HG03521 (cell line): ENCODE data around the gene ECI1.
A peak's percentile ranks its signal among the peaks of the same experiment; 100 is the strongest.
"Not testable (repeated sequence)": the region's sequence is repeated elsewhere in the genome, so short reads cannot be mapped to it uniquely, and the experiment has no call there.

ENCODE experiments used
- ATAC-seq: cut with Tn5 transposase; IDR thresholded peaks from one replicate; pipeline ENCODE4 v1.9.1; 2021; ENCODE audit warnings: mild to moderate bottlenecking, moderate library complexity; ENCODE audit not compliant: unreplicated experiment

ECI1 gene

DNA sequence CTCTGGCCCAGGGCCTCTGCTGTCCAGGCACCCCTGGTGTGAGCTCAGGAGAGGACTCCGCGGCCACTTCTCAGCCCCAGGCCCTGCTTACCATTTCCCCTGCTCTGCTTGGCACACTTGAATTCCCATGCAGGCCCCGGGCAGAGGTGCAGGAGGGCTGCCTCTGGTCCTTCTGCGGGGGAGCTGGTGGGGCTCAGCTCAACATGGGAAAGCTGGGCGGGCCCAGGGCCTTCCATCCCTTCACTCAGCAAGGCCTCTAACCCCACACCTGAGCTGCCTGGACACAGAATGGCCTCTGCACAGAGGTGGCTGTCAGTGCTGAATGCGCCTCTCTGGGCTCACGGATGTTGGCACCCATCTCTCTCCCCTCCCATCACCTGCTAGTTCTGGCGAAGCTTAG, 29.1 kb upstream of the ECI1 start:
- ATAC-seq = no peak

DNA sequence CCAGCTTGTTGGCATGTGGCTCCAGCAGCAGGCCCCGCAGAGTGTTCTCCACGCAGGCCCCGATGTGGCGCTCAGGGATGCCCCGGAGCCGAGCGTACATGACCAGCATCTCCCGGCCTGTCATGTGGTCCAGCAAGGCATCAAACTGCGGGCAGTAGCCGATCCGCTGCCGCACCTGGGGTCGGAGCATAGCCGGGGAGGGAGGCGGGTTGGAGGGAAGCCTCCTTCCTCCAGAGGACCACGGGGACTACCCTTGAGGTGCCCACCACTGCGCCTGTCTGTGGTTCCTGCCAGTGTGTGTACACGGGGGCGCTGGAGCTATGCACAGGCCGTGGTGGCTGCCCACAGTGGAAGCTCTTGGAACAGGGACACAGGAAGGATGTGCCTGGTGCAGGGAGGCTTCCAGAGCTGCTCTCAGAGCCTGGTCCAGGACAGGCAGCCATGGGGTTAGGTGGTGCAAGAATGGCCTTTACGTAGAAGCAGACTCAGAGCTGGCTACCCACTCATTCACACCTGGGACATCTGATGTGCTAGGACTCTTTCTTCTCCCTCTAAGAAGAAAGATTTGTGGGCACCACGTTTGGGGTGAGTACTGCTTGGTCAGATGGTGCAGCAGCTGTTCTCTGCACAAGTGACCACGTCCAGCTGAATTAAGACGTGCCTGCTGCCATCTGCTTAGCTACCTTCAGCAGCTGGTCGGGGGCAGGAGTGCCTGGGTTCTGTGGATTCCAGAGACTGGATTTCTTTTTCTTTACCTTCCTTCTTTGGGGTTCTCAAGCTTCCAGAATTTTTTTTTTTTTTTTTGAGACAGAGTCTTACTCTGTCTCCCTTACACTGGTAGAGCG, 27.8 kb upstream of the ECI1 start:
- no peak for ATAC-seq

- ATAC-seq = no peak
Measured at GRCh38 chr16:2278272-2278608, 26.9 kb upstream of the ECI1 start.

GRCh38 chr16:2277466-2278271, 26.3 kb upstream of the ECI1 start:
- ATAC-seq = no peak

DNA sequence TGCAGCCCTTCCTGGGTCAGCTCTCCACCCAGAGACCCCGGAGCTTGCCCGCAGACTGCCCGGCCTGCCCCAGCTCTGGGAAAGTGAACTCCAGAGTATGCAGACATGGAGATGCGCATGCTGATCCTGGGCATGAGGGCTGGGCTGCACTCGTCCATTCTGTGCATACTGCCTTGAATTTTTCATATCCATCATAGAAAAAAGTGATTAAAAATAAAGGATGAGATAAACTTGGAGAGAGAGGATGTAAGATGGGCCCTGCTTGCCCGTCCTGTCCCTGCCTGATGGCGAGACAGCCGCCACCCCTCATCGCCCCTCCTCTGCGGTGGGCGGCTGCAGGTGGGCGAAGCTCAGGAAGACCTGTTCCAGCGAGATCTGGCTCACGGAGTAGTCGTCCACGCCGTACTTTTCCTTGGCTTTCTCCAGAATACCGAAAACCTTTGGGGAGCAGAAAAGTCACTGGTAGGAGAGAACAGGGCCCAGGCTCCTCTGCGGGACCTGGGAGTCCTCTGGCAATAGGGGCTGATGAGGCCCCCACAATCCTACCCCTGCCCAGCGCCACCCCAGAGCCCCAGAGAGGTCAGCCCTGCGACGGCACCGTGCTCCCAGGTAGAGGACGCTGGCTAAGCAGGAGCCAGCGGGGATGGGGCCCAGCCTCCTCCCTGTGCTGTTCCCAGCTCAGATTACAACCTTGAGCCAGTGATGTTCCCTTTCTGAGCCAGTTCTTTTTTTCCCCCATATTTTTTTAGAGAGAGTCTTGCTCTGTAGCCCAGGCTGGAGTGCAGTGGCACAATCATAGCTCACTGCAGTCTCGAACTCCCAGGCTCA, 25.2 kb upstream of the ECI1 start:
- no peak for ATAC-seq

- ATAC-seq = no peak
Measured at GRCh38 chr16:2275476-2276367, 24.3 kb upstream of the ECI1 start.

DNA sequence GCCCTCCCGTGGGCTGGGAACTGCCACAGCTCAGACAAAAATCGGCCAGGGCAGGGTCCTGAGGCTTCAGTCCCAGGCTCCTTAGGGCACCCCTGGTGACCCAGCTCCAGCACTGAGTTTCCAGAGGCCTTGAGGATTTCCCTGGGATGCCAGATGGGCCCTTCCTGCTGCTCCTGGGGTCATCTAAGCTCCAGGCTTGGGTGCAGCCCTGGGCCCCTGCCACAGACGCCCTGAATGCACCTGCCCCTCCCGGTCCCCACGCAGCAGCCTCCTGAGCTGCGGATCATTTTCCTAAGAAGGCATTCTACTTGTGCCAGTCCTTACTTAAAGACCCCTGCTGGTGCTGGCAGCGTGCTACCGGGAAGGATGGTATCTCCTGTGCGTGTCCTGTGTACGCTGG, 22.5 kb upstream of the ECI1 start:
- no peak for ATAC-seq

- no peak for ATAC-seq
Measured at GRCh38 chr16:2273484-2273883, 22.1 kb upstream of the ECI1 start.

- ATAC-seq = no peak
Measured at GRCh38 chr16:2271848-2272461, 20.6 kb upstream of the ECI1 start.

- ATAC-seq = no peak
Measured at GRCh38 chr16:2270588-2271470, 19.4 kb upstream of the ECI1 start.

GRCh38 chr16:2270070-2270462, 18.7 kb upstream of the ECI1 start:
- no peak for ATAC-seq

- peak; percentile 69 for ATAC-seq
Measured at GRCh38 chr16:2267913-2268666, 16.7 kb upstream of the ECI1 start, which contains the start of gene RNPS1. TSS of gene RNPS1 (minus strand) at chr16:2268126. CDS start at chr16:2264643, 3,483 bp downstream.

DNA sequence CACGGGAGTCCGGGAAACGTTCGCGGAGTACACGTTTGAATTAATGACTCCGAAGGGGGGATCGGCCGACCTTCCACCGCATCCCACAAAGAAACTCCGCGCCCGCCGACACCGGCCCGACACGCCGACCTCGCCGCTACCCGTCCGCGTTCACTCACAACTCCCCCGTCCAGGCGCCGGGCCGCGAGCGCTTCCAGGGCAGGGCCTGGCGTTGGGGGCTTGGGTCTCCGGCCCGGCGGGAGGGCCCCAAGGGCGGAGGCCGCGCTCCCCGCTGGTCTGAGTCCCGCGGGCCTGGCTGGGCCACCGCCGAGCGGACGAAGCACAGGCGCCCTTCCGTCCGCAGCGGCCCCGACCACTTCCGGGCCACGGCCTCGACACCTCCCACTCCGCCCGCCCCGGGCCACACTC, 16.1 kb upstream of the ECI1 start:
- peak; percentile 67 for ATAC-seq

- ATAC-seq = not testable (repeated sequence)
Measured at GRCh38 chr16:2266887-2267286, 15.5 kb upstream of the ECI1 start.

GRCh38 chr16:2263026-2263425, 11.6 kb upstream of the ECI1 start:
- ATAC-seq = not testable (repeated sequence)

- ATAC-seq = no peak
Measured at GRCh38 chr16:2260250-2260649, 8.9 kb upstream of the ECI1 start.

DNA sequence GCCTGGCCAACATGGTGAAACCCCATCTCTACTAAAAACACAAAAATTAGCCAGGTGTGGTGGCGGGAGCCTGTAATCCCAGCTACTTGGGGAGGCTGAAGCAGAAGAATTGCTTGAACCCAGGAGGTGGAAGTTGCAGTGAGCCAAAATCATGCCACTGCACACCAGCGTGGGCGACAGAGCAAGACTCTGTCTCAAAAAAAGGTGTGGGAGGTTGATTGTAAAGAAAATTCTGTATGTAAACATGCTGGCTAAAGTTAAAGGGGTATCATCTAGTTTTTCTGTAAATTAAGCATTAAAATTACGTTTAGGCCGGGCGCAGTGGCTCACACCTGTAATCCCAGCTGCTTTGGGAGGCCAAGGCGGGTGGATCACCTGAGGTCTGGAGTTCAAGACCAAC, 7.1 kb upstream of the ECI1 start:
- ATAC-seq = not testable (repeated sequence)

GRCh38 chr16:2257726-2258125, 6.3 kb upstream of the ECI1 start:
- ATAC-seq = no peak
